Measurements from ENCODE around the gene PEX7.
"Not testable (repeated sequence)": the region's sequence is repeated elsewhere in the genome, so short reads cannot be mapped to it uniquely, and the experiment has no call there.

PEX7 gene

GRCh38 chr6:136811272-136811671, 11.1 kb upstream of the PEX7 start:
- no peak overlapping the region for H3K27ac ChIP-seq (ENCODE audit: low read length)
- H3K4me1 ChIP-seq (ENCODE audit: control insufficient read depth, insufficient read depth, low read length) = no peaks in the 10 kb centered on the region
- no peaks in the 10 kb centered on the region for H3K9me3 ChIP-seq (ENCODE audit: control insufficient read depth in 2 of 2, low read length in 2 of 2)
- H3K27me3 ChIP-seq (ENCODE audit: control insufficient read depth in 1 of 2, insufficient read depth in 2 of 2, low read length in 2 of 2) = no peaks in the 10 kb centered on the region
- no peak overlapping the region for H3K9ac ChIP-seq (ENCODE audit: low read length in 2 of 2)
- no peaks in the 10 kb centered on the region for H3K36me3 ChIP-seq (ENCODE audit: control insufficient read depth in 2 of 2, insufficient read depth in 2 of 2, low read length in 2 of 2)
- H3K4me3 ChIP-seq (ENCODE audit: low read length in 2 of 2) = no peak overlapping the region

GRCh38 chr6:136812174-136812573, 10.2 kb upstream of the PEX7 start:
- H3K27ac ChIP-seq (ENCODE audit: low read length) = no peak overlapping the region
- H3K27me3 ChIP-seq (ENCODE audit: control insufficient read depth in 1 of 2, insufficient read depth in 2 of 2, low read length in 2 of 2) = no peaks in the 10 kb centered on the region
- no peak overlapping the region for H3K9ac ChIP-seq (ENCODE audit: low read length in 2 of 2)
- H3K4me1 ChIP-seq (ENCODE audit: control insufficient read depth, insufficient read depth, low read length) = no peaks in the 10 kb centered on the region
- no peak overlapping the region for H3K4me3 ChIP-seq (ENCODE audit: low read length in 2 of 2)
- no peaks in the 10 kb centered on the region for H3K36me3 ChIP-seq (ENCODE audit: control insufficient read depth in 2 of 2, insufficient read depth in 2 of 2, low read length in 2 of 2)
- H3K9me3 ChIP-seq (ENCODE audit: control insufficient read depth in 2 of 2, low read length in 2 of 2) = no peaks in the 10 kb centered on the region

- not testable (repeated sequence) for H3K27me3 ChIP-seq (ENCODE audit: control insufficient read depth in 1 of 2, insufficient read depth in 2 of 2, low read length in 2 of 2); H3K36me3 ChIP-seq (ENCODE audit: control insufficient read depth in 2 of 2, insufficient read depth in 2 of 2, low read length in 2 of 2); H3K4me3 ChIP-seq (ENCODE audit: low read length in 2 of 2); H3K27ac ChIP-seq (ENCODE audit: low read length); H3K9ac ChIP-seq (ENCODE audit: low read length in 2 of 2); H3K4me1 ChIP-seq (ENCODE audit: control insufficient read depth, insufficient read depth, low read length); H3K9me3 ChIP-seq (ENCODE audit: control insufficient read depth in 2 of 2, low read length in 2 of 2)
Observed at GRCh38 chr6:136815608-136816007, 6.8 kb upstream of the PEX7 start.

- Histone ChIP-seq H3K4me3 (ENCODE audit: low read length in 2 of 2) (no peak overlapping the region), H3K27ac (ENCODE audit: low read length) (no peak overlapping the region), H3K36me3 (ENCODE audit: control insufficient read depth in 2 of 2, insufficient read depth in 2 of 2, low read length in 2 of 2) (no peaks in the 10 kb centered on the region), H3K9me3 (ENCODE audit: control insufficient read depth in 2 of 2, low read length in 2 of 2) (no peaks in the 10 kb centered on the region), H3K4me1 (ENCODE audit: control insufficient read depth, insufficient read depth, low read length) (no peaks in the 10 kb centered on the region), H3K9ac (ENCODE audit: low read length in 2 of 2) (no peak overlapping the region), H3K27me3 (ENCODE audit: control insufficient read depth in 1 of 2, insufficient read depth in 2 of 2, low read length in 2 of 2) (no peaks in the 10 kb centered on the region)
Observed at GRCh38 chr6:136816656-136817055, 5.7 kb upstream of the PEX7 start.

GRCh38 chr6:136820561-136820960, 1.8 kb upstream of the PEX7 start:
- Histone ChIP-seq H3K9ac (ENCODE audit: low read length in 2 of 2) (no peak overlapping the region), H3K9me3 (ENCODE audit: control insufficient read depth in 2 of 2, low read length in 2 of 2) (no peaks in the 10 kb centered on the region), H3K27me3 (ENCODE audit: control insufficient read depth in 1 of 2, insufficient read depth in 2 of 2, low read length in 2 of 2) (no peaks in the 10 kb centered on the region), H3K4me1 (ENCODE audit: control insufficient read depth, insufficient read depth, low read length) (peaks cover 7% of the 10 kb centered on the region), H3K4me3 (ENCODE audit: low read length in 2 of 2) (no peak overlapping the region), H3K27ac (ENCODE audit: low read length) (no peak overlapping the region), H3K36me3 (ENCODE audit: control insufficient read depth in 2 of 2, insufficient read depth in 2 of 2, low read length in 2 of 2) (no peaks in the 10 kb centered on the region)

GRCh38 chr6:136822046-136822375, 381 bp upstream of the PEX7 start:
- no peaks in the 10 kb centered on the region for H3K27me3 ChIP-seq (ENCODE audit: control insufficient read depth in 1 of 2, insufficient read depth in 2 of 2, low read length in 2 of 2)

GRCh38 chr6:136823128-136823660, 802 bp downstream of the PEX7 start:
- peaks cover 0 to 5% of the 10 kb centered on the region in 2 donors for H3K36me3 ChIP-seq (ENCODE audit: control insufficient read depth in 2 of 2, insufficient read depth in 2 of 2, low read length in 2 of 2)
- no peaks in the 10 kb centered on the region for H3K9me3 ChIP-seq (ENCODE audit: control insufficient read depth in 2 of 2, low read length in 2 of 2)
- peak overlapping the region; percentile 84 to 90 for H3K9ac ChIP-seq (ENCODE audit: low read length in 2 of 2)
- peak overlapping the region; percentile 79 for H3K27ac ChIP-seq (ENCODE audit: low read length)
- no peaks in the 10 kb centered on the region for H3K27me3 ChIP-seq (ENCODE audit: control insufficient read depth in 1 of 2, insufficient read depth in 2 of 2, low read length in 2 of 2)
- H3K4me1 ChIP-seq (ENCODE audit: control insufficient read depth, insufficient read depth, low read length) = peaks cover 7% of the 10 kb centered on the region
- H3K4me3 ChIP-seq (ENCODE audit: low read length in 2 of 2) = peak overlapping the region; percentile 88 to 97

More at GRCh38 chr6:136822046-136822375, 381 bp upstream of the PEX7 start:
- Histone ChIP-seq H3K4me1 (ENCODE audit: control insufficient read depth, insufficient read depth, low read length) (peaks cover 7% of the 10 kb centered on the region), H3K9ac (ENCODE audit: low read length in 2 of 2) (peak overlapping the region; percentile 84 to 90), H3K4me3 (ENCODE audit: low read length in 2 of 2) (peak overlapping the region; percentile 88 to 97), H3K9me3 (ENCODE audit: control insufficient read depth in 2 of 2, low read length in 2 of 2) (no peaks in the 10 kb centered on the region), H3K36me3 (ENCODE audit: control insufficient read depth in 2 of 2, insufficient read depth in 2 of 2, low read length in 2 of 2) (peaks cover 0 to 5% of the 10 kb centered on the region in 2 donors), H3K27ac (ENCODE audit: low read length) (peak overlapping the region; percentile 79)

- peaks cover 7% of the 10 kb centered on the region for H3K4me1 ChIP-seq (ENCODE audit: control insufficient read depth, insufficient read depth, low read length)
- no peak overlapping the region for H3K4me3 ChIP-seq (ENCODE audit: low read length in 2 of 2)
- H3K27me3 ChIP-seq (ENCODE audit: control insufficient read depth in 1 of 2, insufficient read depth in 2 of 2, low read length in 2 of 2) = no peaks in the 10 kb centered on the region
- no peaks in the 10 kb centered on the region for H3K9me3 ChIP-seq (ENCODE audit: control insufficient read depth in 2 of 2, low read length in 2 of 2)
- H3K36me3 ChIP-seq (ENCODE audit: control insufficient read depth in 2 of 2, insufficient read depth in 2 of 2, low read length in 2 of 2) = peaks cover 0 to 5% of the 10 kb centered on the region in 2 donors
- no peak overlapping the region for H3K9ac ChIP-seq (ENCODE audit: low read length in 2 of 2)
- H3K27ac ChIP-seq (ENCODE audit: low read length) = no peak overlapping the region
Observed at GRCh38 chr6:136826216-136826615, 3.8 kb downstream of the PEX7 start.

- Histone ChIP-seq H3K4me1 (ENCODE audit: control insufficient read depth, insufficient read depth, low read length) (no peaks in the 10 kb centered on the region), H3K27ac (ENCODE audit: low read length) (no peak overlapping the region), H3K4me3 (ENCODE audit: low read length in 2 of 2) (no peak overlapping the region), H3K27me3 (ENCODE audit: control insufficient read depth in 1 of 2, insufficient read depth in 2 of 2, low read length in 2 of 2) (no peaks in the 10 kb centered on the region), H3K9ac (ENCODE audit: low read length in 2 of 2) (no peak overlapping the region), H3K36me3 (ENCODE audit: control insufficient read depth in 2 of 2, insufficient read depth in 2 of 2, low read length in 2 of 2) (peaks cover 0 to 2% of the 10 kb centered on the region in 2 donors), H3K9me3 (ENCODE audit: control insufficient read depth in 2 of 2, low read length in 2 of 2) (peaks cover 0 to 2% of the 10 kb centered on the region in 2 donors)
Observed at GRCh38 chr6:136831873-136832562, 9.6 kb downstream of the PEX7 start.

GRCh38 chr6:136840276-136841001, 18.0 kb downstream of the PEX7 start:
- Histone ChIP-seq H3K9ac (ENCODE audit: low read length in 2 of 2) (no peak overlapping the region), H3K4me1 (ENCODE audit: control insufficient read depth, insufficient read depth, low read length) (peaks cover 5% of the 10 kb centered on the region), H3K9me3 (ENCODE audit: control insufficient read depth in 2 of 2, low read length in 2 of 2) (no peaks in the 10 kb centered on the region), H3K4me3 (ENCODE audit: low read length in 2 of 2) (no peak overlapping the region), H3K27me3 (ENCODE audit: control insufficient read depth in 1 of 2, insufficient read depth in 2 of 2, low read length in 2 of 2) (no peaks in the 10 kb centered on the region), H3K36me3 (ENCODE audit: control insufficient read depth in 2 of 2, insufficient read depth in 2 of 2, low read length in 2 of 2) (no peaks in the 10 kb centered on the region), H3K27ac (ENCODE audit: low read length) (no peak overlapping the region)

GRCh38 chr6:136843210-136843609, 20.8 kb downstream of the PEX7 start:
- H3K4me3 ChIP-seq (ENCODE audit: low read length in 2 of 2) = no peak overlapping the region
- no peak overlapping the region for H3K27ac ChIP-seq (ENCODE audit: low read length)

More at GRCh38 chr6:136843210-136843609, 20.8 kb downstream of the PEX7 start:
- Histone ChIP-seq H3K9me3 (ENCODE audit: control insufficient read depth in 2 of 2, low read length in 2 of 2) (no peaks in the 10 kb centered on the region), H3K4me1 (ENCODE audit: control insufficient read depth, insufficient read depth, low read length) (peaks cover 5% of the 10 kb centered on the region), H3K36me3 (ENCODE audit: control insufficient read depth in 2 of 2, insufficient read depth in 2 of 2, low read length in 2 of 2) (no peaks in the 10 kb centered on the region), H3K27me3 (ENCODE audit: control insufficient read depth in 1 of 2, insufficient read depth in 2 of 2, low read length in 2 of 2) (no peaks in the 10 kb centered on the region), H3K9ac (ENCODE audit: low read length in 2 of 2) (no peak overlapping the region)

All from stomach smooth muscle (tissue), 2 donors.